ENCODE results near the gene ZNF438.
"Not testable (repeated sequence)": the region's sequence is repeated elsewhere in the genome, so short reads cannot be mapped to it uniquely, and the experiment has no call there.

Gene ZNF438

GRCh38 chr10:30967650-30968410 is 63.8 kb downstream of the ZNF438 start:
- no peak for TF ChIP-seq CTCF (conservative IDR thresholded peaks at IDR 0.05; ENCODE audit: low read depth, low read length)
- no peak for DNase-seq (ENCODE audit: low read depth)
- H3K4me3 ChIP-seq (ENCODE audit: low read length), result no peak overlapping the region

DNA sequence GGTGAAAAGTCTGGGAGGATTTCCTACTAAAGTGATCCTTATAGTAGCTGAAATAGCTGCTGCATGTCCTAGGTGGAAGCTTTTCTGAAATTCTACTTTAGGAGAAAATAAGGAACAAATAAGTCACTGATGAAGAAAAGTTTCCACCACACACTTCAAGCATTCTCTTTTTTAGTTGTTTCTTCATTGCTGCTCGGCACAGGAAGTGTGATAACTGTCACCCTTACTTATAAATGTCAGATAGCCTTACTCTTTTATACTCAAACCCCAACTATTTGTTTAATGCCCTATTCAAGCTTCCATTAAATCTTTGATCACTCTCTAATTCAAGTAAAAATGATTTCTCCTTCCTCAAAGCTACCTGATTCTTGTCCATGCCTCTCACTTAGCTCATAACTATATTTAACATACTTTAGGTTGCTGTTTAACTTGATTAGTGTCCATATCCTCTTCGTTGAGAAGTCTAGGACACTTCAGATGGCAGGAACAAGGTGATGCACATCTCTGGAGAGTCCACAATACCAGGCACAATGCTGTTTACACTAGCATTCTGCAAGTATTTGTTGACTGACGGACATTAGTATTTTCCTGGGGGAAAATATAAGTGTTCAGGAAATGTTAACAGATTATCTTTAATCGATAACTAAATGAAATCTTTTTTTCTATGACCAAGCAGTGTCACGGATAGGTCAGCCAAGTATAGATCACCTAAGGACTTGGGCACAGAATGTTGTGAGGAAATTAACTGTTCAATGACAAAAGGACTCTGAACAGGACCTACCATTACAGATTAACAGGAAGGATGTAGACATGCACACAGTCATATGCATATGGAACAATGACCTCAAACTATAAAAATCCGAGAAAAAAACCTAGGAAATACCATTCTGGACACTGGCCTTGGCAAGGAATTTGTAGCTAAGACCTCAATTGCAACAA is 67.4 kb downstream of the ZNF438 start:
- no peak overlapping the region for H3K4me3 ChIP-seq (ENCODE audit: low read length)
- no peak for DNase-seq (ENCODE audit: low read depth)
- no peak for TF ChIP-seq CTCF (conservative IDR thresholded peaks at IDR 0.05; ENCODE audit: low read depth, low read length)

DNA sequence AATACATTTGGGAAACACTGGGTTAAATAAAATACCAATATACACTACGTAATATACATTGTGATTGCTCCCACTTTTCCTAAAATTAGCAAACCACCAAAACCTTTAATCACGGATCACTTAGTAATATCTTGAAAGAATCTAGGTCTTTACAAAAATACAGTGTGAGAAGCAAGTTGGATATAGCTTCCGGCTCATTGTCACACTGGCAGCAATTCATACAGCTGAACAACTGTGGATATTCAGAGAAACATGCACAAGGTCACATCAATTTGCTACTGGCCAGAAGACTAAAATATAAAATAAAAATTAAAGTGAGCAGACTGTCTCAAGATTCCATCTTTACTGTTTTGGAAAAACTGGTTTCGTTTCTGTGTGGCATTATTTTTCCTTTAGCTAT is 69.1 kb downstream of the ZNF438 start:
- TF ChIP-seq CTCF (conservative IDR thresholded peaks at IDR 0.05; ENCODE audit: low read depth, low read length), result no peak
- DNase-seq (ENCODE audit: low read depth), result no peak
- H3K4me3 ChIP-seq (ENCODE audit: low read length), result no peak overlapping the region

DNA sequence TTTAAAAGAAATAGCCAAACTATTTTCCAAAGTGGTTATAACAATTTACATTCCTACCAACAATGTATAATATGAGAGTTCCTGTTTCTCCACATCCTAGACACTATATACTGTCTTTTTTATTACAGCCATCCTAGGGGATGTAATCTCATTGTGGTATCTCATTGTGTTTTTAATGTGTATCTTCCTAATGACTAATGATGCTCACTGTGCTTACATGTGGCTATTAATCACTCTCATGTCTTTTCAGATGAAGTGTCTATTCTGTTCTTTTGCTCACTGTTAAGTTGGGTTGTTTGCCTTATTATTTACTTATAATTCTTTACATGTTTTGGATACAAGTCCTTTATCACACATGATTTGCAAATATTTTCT is 71.8 kb downstream of the ZNF438 start:
- H3K4me3 ChIP-seq (ENCODE audit: low read length), result no peak overlapping the region
- DNase-seq (ENCODE audit: low read depth), result no peak
- no peak for TF ChIP-seq CTCF (conservative IDR thresholded peaks at IDR 0.05; ENCODE audit: low read depth, low read length)

GRCh38 chr10:30949218-30949617 is 82.4 kb downstream of the ZNF438 start:
- not testable (repeated sequence) for DNase-seq (ENCODE audit: low read depth)

GRCh38 chr10:30944005-30944404 is 87.7 kb downstream of the ZNF438 start:
- no peak for DNase-seq (ENCODE audit: low read depth)
- H3K4me3 ChIP-seq (ENCODE audit: low read length), result no peak overlapping the region
- TF ChIP-seq CTCF (conservative IDR thresholded peaks at IDR 0.05; ENCODE audit: low read depth, low read length), result no peak

More at GRCh38 chr10:30949218-30949617, 82.4 kb downstream of the ZNF438 start:
- H3K4me3 ChIP-seq (ENCODE audit: low read length), result not testable (repeated sequence)

DNA sequence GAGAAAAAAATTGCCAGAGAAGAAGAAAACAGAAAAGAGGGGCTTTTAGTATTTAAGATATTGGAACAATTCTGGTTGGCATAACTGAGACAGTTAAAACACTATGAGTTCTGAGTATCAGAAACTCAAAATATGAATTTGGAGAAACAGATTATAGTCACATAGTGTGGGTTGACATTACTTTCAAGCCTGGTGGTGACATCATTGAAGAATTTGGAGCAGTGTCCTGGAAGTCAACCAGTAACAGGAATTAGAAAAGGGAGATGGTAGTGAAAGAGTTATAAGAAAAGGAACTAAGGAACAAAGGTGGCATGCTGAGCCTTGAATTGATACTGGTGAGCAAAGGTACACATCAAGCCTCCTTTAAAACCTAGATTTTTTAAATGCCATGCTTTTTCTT is 88.2 kb downstream of the ZNF438 start:
- DNase-seq (ENCODE audit: low read depth), result no peak
- no peak for TF ChIP-seq CTCF (conservative IDR thresholded peaks at IDR 0.05; ENCODE audit: low read depth, low read length)

More for the DNA sequence above, 88.2 kb downstream of the ZNF438 start:
- H3K4me3 ChIP-seq (ENCODE audit: low read length), result no peak overlapping the region
